ENCODE results near the gene LMTK3. TPM values are rescaled to one million over a fixed set of nuclear protein-coding genes. Genes with fewer than 3 reads are reported as not detected.

LMTK3 gene
- total RNA-seq, 3 donors from 2014 or later (not counting 1 experiment from before 2014, with no cell fraction given) = 0.64 to 2.9 (median 1.9) TPM

DNA sequence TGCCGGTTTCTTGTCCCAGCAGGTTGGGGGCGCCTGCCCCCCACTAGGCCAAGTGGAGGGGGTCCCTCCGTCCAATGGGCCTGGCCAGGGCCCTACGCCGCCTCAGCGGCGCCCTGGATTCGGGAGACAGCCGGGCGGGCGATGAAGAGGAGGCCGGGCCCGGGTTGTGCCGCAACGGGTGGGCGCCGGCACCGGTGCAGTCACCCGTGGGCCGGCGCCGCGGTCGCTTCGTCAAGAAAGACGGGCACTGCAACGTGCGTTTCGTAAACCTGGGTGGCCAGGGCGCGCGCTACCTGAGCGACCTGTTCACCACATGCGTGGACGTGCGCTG lies 50.0 kb downstream of the LMTK3 start:
- no peak overlapping the region for H3K27ac ChIP-seq (ENCODE audit: low read length)
- no peak overlapping the region for H3K4me3 ChIP-seq (ENCODE audit: low read length)
- ATAC-seq (no peak), DNase-seq (no peak)
- H3K36me3 ChIP-seq (ENCODE audit: control insufficient read depth, insufficient read depth, low read length) = peaks cover 4% of the 10 kb centered on the region
- H3K4me1 ChIP-seq (ENCODE audit: control insufficient read depth, insufficient read depth, low read length) = no peaks in the 10 kb centered on the region
- H3K9me3 ChIP-seq (ENCODE audit: control insufficient read depth, insufficient read depth, low read length) = no peaks in the 10 kb centered on the region
- H3K9me3 Mint-ChIP-seq = no peaks in the 10 kb centered on the region
- intact Hi-C loops (cut with micrococcal nuclease) = no loop called here
- H3K27ac Mint-ChIP-seq = no peak overlapping the region
- H3K36me3 Mint-ChIP-seq = no peaks in the 10 kb centered on the region
- no peaks in the 10 kb centered on the region for H3K27me3 ChIP-seq (ENCODE audit: control insufficient read depth, insufficient read depth, low read length)
- no peaks in the 10 kb centered on the region for H3K27me3 Mint-ChIP-seq (ENCODE audit: low read depth in 2 of 2)
- no peak overlapping the region for H3K4me3 Mint-ChIP-seq
- no peaks in the 10 kb centered on the region for H3K4me1 Mint-ChIP-seq
- TF ChIP-seq, protein P1, sequence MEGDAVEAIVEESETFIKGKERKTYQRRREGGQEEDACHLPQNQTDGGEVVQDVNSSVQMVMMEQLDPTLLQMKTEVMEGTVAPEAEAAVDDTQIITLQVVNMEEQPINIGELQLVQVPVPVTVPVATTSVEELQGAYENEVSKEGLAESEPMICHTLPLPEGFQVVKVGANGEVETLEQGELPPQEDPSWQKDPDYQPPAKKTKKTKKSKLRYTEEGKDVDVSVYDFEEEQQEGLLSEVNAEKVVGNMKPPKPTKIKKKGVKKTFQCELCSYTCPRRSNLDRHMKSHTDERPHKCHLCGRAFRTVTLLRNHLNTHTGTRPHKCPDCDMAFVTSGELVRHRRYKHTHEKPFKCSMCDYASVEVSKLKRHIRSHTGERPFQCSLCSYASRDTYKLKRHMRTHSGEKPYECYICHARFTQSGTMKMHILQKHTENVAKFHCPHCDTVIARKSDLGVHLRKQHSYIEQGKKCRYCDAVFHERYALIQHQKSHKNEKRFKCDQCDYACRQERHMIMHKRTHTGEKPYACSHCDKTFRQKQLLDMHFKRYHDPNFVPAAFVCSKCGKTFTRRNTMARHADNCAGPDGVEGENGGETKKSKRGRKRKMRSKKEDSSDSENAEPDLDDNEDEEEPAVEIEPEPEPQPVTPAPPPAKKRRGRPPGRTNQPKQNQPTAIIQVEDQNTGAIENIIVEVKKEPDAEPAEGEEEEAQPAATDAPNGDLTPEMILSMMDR (IDR thresholded peaks at IDR 0.05) = no peak
- whole genome bisulfite sequencing (ENCODE audit: insufficient coverage) = 96% methylated on average over 36 of the region's 36 CpGs

DNA sequence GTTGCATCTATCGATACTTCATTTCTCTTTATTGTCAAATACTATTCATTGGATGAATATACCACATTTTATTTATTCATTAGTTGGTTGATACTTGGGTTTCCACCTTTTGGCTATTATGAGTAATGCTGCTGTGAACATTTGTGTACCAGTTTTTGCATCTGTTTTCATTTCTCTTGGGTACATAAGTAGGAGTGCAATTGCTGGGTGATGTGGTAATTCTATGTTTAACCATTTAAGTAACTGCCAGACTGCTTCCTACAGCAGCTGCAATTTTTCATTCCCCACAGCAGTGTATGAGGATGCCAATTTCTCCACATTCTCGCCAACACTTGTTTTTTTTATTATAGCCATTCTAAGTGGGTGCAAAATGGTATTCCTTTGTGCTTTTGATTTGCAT lies 53.6 kb downstream of the LMTK3 start:
- 100% methylated on average over 2 of the region's 2 CpGs for WGBS (ENCODE audit: insufficient coverage)

GRCh38 chr19:48456864-48457263 lies 54.8 kb downstream of the LMTK3 start:
- Mint-ChIP-seq H3K4me1 (peaks cover 9 to 11% of the 10 kb centered on the region in 2 donors), H3K27me3 (ENCODE audit: low read depth in 2 of 2) (no peaks in the 10 kb centered on the region), H3K27ac (no peak overlapping the region), H3K4me3 (no peak overlapping the region), H3K9me3 (no peaks in the 10 kb centered on the region), H3K36me3 (no peaks in the 10 kb centered on the region)
- H3K27me3 ChIP-seq (ENCODE audit: control insufficient read depth, insufficient read depth, low read length) = no peaks in the 10 kb centered on the region
- TF ChIP-seq, protein P1 (IDR thresholded peaks at IDR 0.05) = no peak
- ATAC-seq (no peak), DNase-seq (no peak)
- peaks cover 8% of the 10 kb centered on the region for H3K4me1 ChIP-seq (ENCODE audit: control insufficient read depth, insufficient read depth, low read length)
- H3K27ac ChIP-seq (ENCODE audit: low read length) = no peak overlapping the region
- no peaks in the 10 kb centered on the region for H3K9me3 ChIP-seq (ENCODE audit: control insufficient read depth, insufficient read depth, low read length)
- 100% methylated on average over 4 of the region's 4 CpGs for WGBS (ENCODE audit: insufficient coverage)
- H3K36me3 ChIP-seq (ENCODE audit: control insufficient read depth, insufficient read depth, low read length) = peaks cover 14% of the 10 kb centered on the region
- intact Hi-C loops (cut with micrococcal nuclease) = no loop called here
- H3K4me3 ChIP-seq (ENCODE audit: low read length) = no peak overlapping the region

More for the DNA sequence above, 53.6 kb downstream of the LMTK3 start:
- no peaks in the 10 kb centered on the region for H3K9me3 ChIP-seq (ENCODE audit: control insufficient read depth, insufficient read depth, low read length)
- H3K36me3 Mint-ChIP-seq = no peaks in the 10 kb centered on the region
- DNase-seq (no peak), ATAC-seq (no peak)
- H3K27ac Mint-ChIP-seq = no peak overlapping the region
- H3K9me3 Mint-ChIP-seq = no peaks in the 10 kb centered on the region
- H3K27me3 Mint-ChIP-seq (ENCODE audit: low read depth in 2 of 2) = no peaks in the 10 kb centered on the region
- no peak overlapping the region for H3K4me3 ChIP-seq (ENCODE audit: low read length)
- intact Hi-C loops (cut with micrococcal nuclease) = no loop called here
- peaks cover 11% of the 10 kb centered on the region for H3K36me3 ChIP-seq (ENCODE audit: control insufficient read depth, insufficient read depth, low read length)
- H3K4me1 ChIP-seq (ENCODE audit: control insufficient read depth, insufficient read depth, low read length) = peaks cover 8% of the 10 kb centered on the region
- no peak overlapping the region for H3K27ac ChIP-seq (ENCODE audit: low read length)
- H3K27me3 ChIP-seq (ENCODE audit: control insufficient read depth, insufficient read depth, low read length) = no peaks in the 10 kb centered on the region
- H3K4me3 Mint-ChIP-seq = no peak overlapping the region
- TF ChIP-seq, protein P1 (IDR thresholded peaks at IDR 0.05) = no peak
- H3K4me1 Mint-ChIP-seq = peaks cover 9 to 11% of the 10 kb centered on the region in 2 donors

DNA sequence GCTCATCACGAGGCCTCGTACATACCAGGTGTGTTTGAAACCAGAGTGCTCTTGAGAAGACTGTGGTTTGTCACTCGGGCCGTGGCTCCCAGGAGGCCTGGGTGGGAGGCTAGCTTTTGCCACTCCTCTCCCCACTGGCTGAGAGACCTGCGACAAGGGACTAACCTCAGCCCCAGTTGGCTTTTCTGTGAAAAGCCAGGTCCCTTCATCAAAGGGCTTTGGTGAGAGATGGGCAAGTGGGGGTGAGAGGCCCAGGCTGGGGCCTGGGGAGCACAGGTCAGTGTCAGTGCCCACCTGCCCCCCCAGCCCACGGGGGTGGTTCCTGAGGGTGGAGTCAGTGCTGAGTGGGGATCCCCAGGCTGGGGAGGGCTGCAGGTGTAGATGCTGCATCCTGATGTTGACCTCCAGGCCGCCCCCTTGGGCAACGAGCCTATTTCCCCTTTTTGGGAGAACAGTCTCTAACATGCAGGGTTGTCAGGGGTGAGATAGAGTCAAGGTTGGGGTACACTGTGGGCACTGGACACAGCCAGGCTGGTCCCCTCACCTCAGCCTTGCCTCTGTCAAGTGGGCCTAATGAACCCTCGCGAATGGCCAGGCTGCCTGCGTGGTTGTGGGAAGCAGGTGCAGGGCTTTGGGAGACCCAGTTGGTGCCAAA lies 55.6 kb downstream of the LMTK3 start:
- no peak overlapping the region for H3K27ac ChIP-seq (ENCODE audit: low read length)
- Mint-ChIP-seq H3K36me3 (no peaks in the 10 kb centered on the region), H3K27ac (peak overlapping the region in 1 of 2 donors; percentile 31), H3K4me3 (no peak overlapping the region), H3K9me3 (no peaks in the 10 kb centered on the region), H3K4me1 (peaks cover 9 to 11% of the 10 kb centered on the region in 2 donors), H3K27me3 (ENCODE audit: low read depth in 2 of 2) (no peaks in the 10 kb centered on the region)
- peaks cover 8% of the 10 kb centered on the region for H3K4me1 ChIP-seq (ENCODE audit: control insufficient read depth, insufficient read depth, low read length)
- no peaks in the 10 kb centered on the region for H3K9me3 ChIP-seq (ENCODE audit: control insufficient read depth, insufficient read depth, low read length)
- ATAC-seq = peak in 1 of 3 donors; percentile 28
- H3K27me3 ChIP-seq (ENCODE audit: control insufficient read depth, insufficient read depth, low read length) = no peaks in the 10 kb centered on the region
- TF ChIP-seq, protein P1 (IDR thresholded peaks at IDR 0.05) = no peak
- no peak for DNase-seq
- H3K36me3 ChIP-seq (ENCODE audit: control insufficient read depth, insufficient read depth, low read length) = peaks cover 22% of the 10 kb centered on the region
- intact Hi-C loops (cut with micrococcal nuclease) = no loop called here
- WGBS (ENCODE audit: insufficient coverage) = 61% methylated on average over 11 of the region's 11 CpGs
- H3K4me3 ChIP-seq (ENCODE audit: low read length) = no peak overlapping the region
